ENCODE results near the gene AP4E1.

Gene AP4E1

GRCh38 chr15:50908209-50909009 is at the start of gene AP4E1:
AP4E1 (plus strand) TSS chr15:50908683; CDS start chr15:50908779, 96 bp downstream.
- DNase-seq (ENCODE audit: extremely low read depth, low read depth), result peak; percentile 88

GRCh38 chr15:50860824-50861223 is 47.7 kb upstream of the AP4E1 start:
- TF ChIP-seq CTCF (IDR thresholded peaks at IDR 0.05; ENCODE audit: low read depth, low read length), result no peak
- DNase-seq (ENCODE audit: extremely low read depth, low read depth), result no peak

More at GRCh38 chr15:50908209-50909009, at the start of gene AP4E1:
- peak; percentile 87 for TF ChIP-seq CTCF (IDR thresholded peaks at IDR 0.05; ENCODE audit: low read depth, low read length)

GRCh38 chr15:50862553-50862952 is 45.9 kb upstream of the AP4E1 start:
- no peak for TF ChIP-seq CTCF (IDR thresholded peaks at IDR 0.05; ENCODE audit: low read depth, low read length)
- DNase-seq (ENCODE audit: extremely low read depth, low read depth), result no peak

- TF ChIP-seq CTCF (IDR thresholded peaks at IDR 0.05; ENCODE audit: low read depth, low read length), result no peak
- no peak for DNase-seq (ENCODE audit: extremely low read depth, low read depth)
These were observed 43.6 kb upstream of the AP4E1 start for GRCh38 chr15:50864873-50865272.

- no peak for DNase-seq (ENCODE audit: extremely low read depth, low read depth)
- no peak for TF ChIP-seq CTCF (IDR thresholded peaks at IDR 0.05; ENCODE audit: low read depth, low read length)
These were observed 42.7 kb upstream of the AP4E1 start for GRCh38 chr15:50865515-50866353.

- TF ChIP-seq CTCF (IDR thresholded peaks at IDR 0.05; ENCODE audit: low read depth, low read length), result no peak
- no peak for DNase-seq (ENCODE audit: extremely low read depth, low read depth)
These were observed 36.7 kb upstream of the AP4E1 start for GRCh38 chr15:50871832-50872231.

All from AG09319 (cell line).